CD4-positive, alpha-beta T cell treated with Interleukin-4 for 4 hours (primary cell): ENCODE measurements around the gene LRRC53.

Experiments used
- DNase-seq: peaks from one replicate; pipeline ENCODE4 v3.0.0-alpha.2; 2020

The LRRC53 gene, protein sequence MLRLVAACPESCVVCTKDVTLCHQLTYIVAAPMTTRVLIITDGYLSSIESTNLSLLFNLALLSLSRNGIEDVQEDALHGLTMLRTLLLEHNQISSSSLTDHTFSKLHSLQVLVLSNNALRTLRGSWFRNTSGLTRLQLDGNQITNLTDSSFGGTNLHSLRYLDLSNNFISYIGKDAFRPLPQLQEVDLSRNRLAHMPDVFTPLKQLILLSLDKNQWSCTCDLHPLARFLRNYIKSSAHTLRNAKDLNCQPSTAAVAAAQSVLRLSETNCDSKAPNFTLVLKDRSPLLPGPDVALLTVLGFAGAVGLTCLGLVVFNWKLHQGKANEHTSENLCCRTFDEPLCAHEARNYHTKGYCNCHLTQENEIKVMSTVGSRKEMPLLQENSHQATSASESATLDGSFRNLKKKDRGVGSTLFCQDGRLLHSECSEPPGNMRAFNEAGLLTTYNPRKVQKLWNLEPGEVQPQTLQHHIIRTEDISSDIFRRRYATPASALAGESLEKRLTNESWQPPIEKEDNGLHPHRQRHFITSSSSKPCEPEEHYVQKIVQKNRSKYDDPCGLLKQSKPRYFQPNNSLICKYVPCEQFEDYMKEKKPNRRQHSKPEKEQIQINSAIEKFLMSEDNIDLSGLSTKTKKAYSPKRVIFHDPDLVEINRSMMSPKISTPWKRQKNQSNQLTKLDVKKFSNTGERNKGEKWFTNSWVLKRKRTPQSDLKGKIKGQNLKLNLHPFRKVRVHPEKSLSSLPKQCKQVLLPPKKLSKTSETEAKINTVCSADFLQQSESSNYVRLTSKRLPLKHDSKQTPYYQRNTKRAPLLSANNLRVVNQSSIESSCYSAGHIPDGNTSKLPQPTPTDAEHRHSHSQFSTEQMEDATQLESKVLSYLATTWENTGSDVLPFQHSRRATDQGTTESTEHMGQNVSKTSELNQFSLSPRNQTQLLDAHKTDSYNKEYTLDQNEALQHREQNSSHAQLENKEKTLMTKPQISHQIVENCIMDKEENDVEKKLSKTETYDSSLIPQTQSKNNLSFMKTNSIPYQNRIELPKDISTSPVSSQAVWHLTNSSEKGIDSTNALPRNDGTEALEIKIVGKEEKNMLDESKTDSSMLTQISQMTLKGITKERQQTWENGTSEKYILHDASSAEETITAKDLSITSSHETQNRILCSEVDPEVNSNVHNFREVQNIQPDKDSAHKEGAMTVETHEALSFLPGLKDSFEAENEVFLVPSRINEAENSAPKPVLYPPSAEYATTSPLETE

DNA sequence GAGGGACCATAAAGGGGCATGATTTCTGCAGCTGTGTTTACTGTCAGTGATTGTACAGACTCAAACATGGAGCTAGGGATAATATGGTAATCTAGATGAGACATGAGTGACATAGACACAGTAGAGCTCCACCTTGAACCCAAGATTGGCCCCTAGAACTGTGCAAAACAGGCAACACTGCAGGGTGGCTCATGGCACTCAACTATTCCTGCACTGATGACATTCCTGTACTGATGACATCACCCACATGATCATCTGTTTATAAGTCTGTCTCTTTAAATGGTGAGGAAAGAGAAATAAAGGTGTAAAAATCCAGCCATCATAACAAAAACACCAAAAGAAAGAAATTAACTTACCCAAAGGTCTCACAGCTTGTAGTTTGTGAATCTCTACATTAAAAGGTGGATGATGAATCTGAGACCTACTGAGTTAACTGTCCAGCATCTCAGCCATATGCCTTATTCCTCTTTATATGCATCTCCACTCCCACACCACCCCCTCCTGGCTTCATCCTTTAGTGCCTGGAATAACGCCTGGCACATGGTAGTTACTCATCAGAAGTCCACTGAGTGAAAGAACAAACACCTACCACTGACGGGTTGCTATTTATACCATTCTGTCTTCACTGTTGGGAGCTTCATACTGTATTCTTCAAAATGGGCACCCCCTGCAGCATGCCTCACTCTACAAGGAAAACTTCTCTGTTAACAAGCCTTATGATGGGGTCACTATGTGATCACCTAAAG lies at the start of gene LRRC53:
TSS of gene LRRC53 (minus strand) at position 442 of the 746 bp plus-strand sequence. CDS start 29,262 bp downstream, outside the sequence.
- no peak for DNase-seq

- no peak for DNase-seq
These were observed 37.5 kb upstream of the LRRC53 start for GRCh38 chr1:74549932-74550331.

GRCh38 chr1:74548961-74549750 lies 36.7 kb upstream of the LRRC53 start:
- DNase-seq, result no peak

DNA sequence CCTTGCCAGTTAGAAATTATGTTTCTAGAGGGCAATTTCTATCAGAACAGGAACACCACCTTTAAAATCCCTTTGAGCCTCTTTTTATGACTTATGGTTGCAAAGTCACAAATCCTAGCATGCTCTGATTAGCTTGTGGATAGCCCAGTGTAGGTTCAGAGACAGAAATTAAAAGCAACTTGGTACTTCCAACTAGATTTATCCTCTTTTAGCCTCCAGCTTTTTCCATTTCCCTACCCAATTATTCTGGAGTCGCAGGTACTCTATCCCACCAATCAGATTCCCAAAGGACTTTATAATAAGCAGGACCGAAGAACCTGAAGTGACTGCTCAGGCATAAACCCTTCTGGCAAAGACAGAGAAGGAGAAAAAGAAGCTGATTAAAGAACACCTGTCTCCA lies 33.4 kb upstream of the LRRC53 start:
- DNase-seq, result no peak

GRCh38 chr1:74534241-74534640 lies 21.8 kb upstream of the LRRC53 start:
- no peak for DNase-seq

GRCh38 chr1:74531796-74532195 lies 19.4 kb upstream of the LRRC53 start:
- no peak for DNase-seq

- no peak for DNase-seq
These were observed 18.5 kb upstream of the LRRC53 start for GRCh38 chr1:74530892-74531291.

- DNase-seq, result no peak
These were observed 15.7 kb upstream of the LRRC53 start for GRCh38 chr1:74528123-74528522.

DNA sequence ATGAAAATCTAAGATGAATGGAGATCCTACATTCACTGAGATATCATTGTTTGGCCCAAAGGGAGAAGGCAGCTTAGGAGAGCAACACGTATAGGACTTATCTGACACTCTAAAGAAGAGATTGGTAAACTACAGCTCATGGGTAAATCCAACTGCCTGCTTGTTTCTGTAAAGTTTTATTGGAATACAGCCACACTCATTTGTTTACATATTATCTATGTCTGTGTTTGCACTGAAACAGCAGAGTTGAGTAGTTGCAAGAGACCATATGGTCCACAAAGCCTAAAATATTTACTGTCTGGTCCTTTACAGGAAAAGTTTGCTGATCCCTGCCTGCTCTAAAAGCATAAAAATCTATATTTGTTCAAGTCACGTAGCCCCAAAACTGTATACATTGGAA lies 14.3 kb upstream of the LRRC53 start:
- DNase-seq, result no peak

- no peak for DNase-seq
These were observed 11.6 kb upstream of the LRRC53 start for GRCh38 chr1:74523873-74524480.

DNA sequence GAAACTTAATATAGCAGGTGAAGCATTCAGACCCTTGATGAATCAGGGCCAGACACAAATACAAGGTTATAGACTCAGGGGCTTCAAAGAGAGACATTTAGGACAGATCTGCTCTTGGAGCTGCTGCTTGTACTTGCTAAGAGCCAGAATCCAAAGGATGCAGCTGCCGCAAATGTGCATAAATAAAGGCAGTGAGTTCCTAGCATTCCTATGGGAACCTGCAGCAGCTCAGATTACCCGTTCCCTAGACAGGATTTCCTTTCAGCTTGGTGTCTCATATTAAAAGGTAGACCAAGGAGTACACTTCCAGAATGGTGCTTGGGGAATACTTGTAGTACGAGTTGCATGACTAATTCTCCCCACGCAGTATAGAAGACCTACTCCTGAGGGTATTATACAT lies 9.7 kb upstream of the LRRC53 start:
- DNase-seq, result no peak

- no peak for DNase-seq
These were observed 5.2 kb upstream of the LRRC53 start for GRCh38 chr1:74517599-74518051.

DNA sequence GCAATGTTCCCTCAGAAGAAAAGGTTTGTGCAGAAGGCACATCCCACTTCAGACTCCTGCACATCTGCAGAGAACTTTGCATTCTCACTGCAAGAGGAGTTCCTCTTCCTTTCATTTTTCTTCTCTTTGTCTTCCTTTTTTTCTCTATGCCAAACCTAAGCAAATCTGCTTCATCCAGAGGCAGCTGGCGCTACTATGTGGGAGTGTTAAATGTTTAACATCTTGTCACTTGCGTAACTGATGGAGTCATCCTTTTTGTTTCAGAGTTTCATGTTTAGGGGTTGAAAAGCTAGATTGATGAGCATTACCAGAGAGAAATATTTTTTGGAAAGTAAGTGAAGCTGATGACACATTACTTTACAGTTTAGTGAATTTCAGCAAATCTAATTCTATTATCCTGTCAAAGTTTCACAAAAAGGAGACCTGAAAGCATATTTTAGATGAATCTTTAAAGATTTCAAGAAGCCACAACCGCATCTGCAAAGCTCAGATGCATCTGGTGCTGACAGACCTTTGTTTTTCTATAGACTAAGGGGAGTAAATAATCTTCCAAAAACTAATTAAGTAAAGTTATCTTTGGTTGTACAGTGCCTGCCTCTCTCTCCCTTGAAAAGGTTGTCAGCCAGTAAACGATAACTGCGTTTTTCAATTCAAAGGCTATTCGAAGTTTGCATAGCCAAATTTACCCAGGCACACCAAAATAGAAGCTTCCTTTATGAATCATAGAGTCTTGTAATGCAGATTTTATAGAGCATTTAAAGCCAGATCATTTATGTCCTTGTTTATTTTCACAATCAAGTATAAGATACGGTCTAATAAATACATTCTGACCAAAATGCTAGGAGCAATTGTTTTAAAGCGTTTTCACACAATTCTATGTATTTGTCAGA lies 1.2 kb upstream of the LRRC53 start:
- DNase-seq, result no peak

GRCh38 chr1:74508449-74508848 lies 4.0 kb downstream of the LRRC53 start:
- no peak for DNase-seq

DNA sequence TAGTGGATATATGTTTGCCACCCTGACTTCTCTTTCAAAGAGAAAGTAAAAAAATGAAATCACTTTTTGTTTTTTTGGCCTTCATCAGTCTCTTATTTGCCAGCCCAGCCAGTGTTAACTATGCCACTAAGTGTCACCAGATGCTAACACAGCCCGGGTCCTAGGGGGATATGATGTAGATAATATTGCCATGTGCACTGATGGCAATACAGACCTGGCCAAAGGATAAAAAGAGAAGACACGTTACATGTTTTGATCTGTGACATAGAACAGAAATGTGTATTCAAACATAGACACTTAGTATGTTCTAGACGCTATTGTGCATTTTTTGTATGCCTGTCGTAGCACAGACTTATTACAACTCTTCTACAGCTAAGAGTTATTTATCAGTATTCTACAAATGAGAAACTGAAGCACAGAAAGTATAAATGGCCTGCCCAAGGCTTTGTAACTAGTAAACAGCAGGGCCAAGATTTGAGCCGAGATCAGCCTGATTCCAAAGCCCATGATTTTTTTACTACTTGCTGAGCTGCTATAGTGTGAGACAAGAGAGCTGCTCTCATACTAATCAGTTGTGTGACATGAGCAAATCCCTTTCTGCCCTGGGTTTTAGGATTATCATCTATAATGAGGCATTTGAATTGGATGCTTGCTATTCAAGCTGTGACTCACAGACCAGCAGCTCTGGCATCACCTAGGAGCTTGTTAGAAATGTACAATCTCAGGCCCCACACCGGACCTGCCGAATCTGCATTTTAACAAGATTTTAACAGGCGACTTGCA lies 6.3 kb downstream of the LRRC53 start:
- no peak for DNase-seq

DNA sequence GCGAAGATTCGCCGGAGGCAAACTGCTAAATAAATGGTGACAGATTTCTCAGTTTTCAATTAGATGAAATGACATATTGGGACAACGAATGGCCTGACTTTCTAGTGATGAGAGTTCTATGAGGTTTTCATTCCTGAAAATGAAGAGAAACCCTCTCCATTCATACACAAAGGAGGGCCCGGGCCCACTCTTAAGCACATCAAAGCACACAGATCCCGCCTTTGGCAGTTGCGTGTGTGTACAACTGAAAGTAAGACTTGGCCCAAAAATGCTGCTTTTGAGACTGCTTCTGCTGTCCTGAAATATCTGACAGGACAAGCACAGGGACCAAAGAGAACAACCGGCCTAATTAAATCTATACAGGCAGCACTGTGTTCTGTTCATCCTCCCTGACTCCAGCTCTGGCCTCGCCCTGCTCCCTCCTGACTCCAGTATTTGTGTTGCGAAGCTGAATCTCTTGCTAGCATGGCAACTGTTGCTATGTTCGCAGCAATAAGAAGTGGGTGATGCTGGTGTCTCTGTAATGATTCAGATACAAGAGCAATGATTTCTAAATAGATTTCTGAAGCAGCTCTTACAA lies 7.4 kb downstream of the LRRC53 start:
- DNase-seq, result no peak

DNA sequence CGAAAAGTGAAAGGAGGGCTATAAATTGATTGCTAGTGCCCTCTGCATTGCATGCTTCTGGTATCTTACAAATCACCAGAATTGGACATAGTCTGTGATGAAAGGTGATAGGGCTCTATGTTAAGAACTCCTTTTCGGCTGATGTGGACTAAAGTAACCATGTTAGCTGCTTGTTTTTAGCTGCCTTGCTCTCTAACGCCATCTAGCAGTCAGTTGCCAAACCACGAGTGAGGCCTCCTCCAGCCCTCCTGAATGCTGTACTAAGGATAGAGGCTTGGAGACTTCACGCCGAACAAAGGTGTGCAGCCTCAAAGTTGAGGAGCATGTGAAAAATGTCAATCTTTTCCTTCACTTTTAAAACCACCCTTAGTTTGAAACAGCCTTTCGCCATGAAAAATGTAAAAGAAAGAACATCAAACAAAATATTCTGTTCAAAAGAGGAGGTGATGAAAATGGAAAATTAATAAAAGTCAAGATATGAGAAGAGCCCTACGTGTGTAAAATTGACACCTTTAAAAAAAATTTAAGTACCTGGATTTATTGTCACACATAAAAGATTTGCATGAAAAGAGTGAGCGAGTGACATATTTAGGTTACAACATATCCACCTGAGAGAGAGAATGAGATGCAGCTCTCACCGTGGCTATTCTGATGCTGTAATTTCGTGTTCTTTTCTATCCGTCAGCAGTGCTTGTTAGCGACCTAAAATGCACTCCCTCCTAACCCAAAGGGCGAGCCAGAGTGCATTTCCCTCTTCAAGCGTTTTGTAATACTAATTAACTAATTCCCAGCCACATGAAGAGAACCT lies 8.1 kb downstream of the LRRC53 start:
- peak; percentile 30 for DNase-seq

- DNase-seq, result no peak
These were observed 9.6 kb downstream of the LRRC53 start for GRCh38 chr1:74502858-74503257.
